ENCODE data around the gene ARL2BP. TPM values are rescaled to one million over a fixed set of nuclear protein-coding genes. Genes with fewer than 3 reads are reported as not detected.
A peak's percentile ranks its signal among the peaks of the same experiment; 100 is the strongest.

The ARL2BP gene
- total RNA-seq, 1 donor from 2014 or later, result 60.3 TPM

DNA sequence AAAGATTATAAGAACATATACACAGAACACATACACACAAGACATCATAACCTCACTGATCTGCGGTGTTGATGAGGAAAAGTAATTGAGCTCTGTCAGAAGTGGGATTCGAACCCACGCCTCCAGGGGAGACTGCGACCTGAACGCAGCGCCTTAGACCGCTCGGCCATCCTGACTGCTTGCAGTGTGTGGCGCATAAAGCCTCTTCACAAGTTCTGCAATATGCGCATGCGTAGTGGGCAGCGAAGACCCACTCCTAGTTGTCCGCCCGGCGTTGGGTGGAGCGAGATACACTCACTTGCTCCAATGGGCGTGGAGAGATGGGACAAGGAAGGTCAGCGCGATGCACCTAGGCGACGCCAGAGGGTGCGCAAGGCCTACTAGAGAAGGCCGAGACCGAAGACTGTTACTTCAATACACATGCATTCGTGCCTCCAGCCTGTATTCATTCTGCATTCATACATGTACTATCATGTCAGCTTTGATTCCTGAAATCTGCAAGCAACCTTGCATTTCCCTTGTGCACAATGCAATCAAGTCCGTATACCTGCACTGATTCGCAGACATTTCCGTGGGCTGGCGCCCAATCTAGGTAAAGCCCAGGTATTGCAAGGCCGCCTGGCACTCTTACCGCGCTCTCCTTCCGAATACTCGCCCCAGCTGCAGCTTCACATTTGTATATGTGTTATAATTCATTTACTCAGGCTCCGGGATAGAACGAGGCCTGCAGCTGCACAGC lies 55.5 kb downstream of the ARL2BP start:
- DNase-seq (peak; percentile 99), ATAC-seq (peak; percentile 93)
- intact Hi-C loops (cut with micrococcal nuclease), result loop anchor here (1.0 kb wide), 1 partner anchor 122 kb away; no protein-coding TSS in a partner anchor

GRCh38 chr16:57301126-57301817 lies 56.2 kb downstream of the ARL2BP start:
- DNase-seq (no peak), ATAC-seq (no peak)
- intact Hi-C loops (cut with micrococcal nuclease), result no loop called here

Other genes with a start within 250 kb of the ARL2BP start
- gene CPNE2, start 152.7 kb upstream of the ARL2BP start, total RNA-seq, result 11.2 TPM
- gene PSME3IP1, start 59.2 kb upstream of the ARL2BP start, total RNA-seq, result 59.0 TPM
- 20.3 TPM for gene RSPRY1, start 58.9 kb upstream of the ARL2BP start, total RNA-seq
- gene PLLP, start 39.4 kb downstream of the ARL2BP start, total RNA-seq, result 3.1 TPM
- not detected for gene CCL22, start 113.5 kb downstream of the ARL2BP start, total RNA-seq
- gene CX3CL1, start 127.2 kb downstream of the ARL2BP start, total RNA-seq, result 11.7 TPM
- gene CCL17, start 159.5 kb downstream of the ARL2BP start, total RNA-seq, result not detected
- 52.2 TPM for gene CIAPIN1, start 202.1 kb downstream of the ARL2BP start, total RNA-seq
- gene COQ9, start 202.2 kb downstream of the ARL2BP start, total RNA-seq, result 205 TPM
- 37.3 TPM for gene POLR2C, start 217.4 kb downstream of the ARL2BP start, total RNA-seq
- 9.1 TPM for gene DOK4, start 241.2 kb downstream of the ARL2BP start, total RNA-seq